HG02938 (cell line): ENCODE data around the gene ALS2CL.

Source experiments
- ATAC-seq: cut with Tn5 transposase; IDR thresholded peaks from one replicate; pipeline ENCODE4 v1.9.1; 2021; ENCODE audit warnings: mild to moderate bottlenecking, moderate library complexity; ENCODE audit not compliant: unreplicated experiment

The ALS2CL gene

DNA sequence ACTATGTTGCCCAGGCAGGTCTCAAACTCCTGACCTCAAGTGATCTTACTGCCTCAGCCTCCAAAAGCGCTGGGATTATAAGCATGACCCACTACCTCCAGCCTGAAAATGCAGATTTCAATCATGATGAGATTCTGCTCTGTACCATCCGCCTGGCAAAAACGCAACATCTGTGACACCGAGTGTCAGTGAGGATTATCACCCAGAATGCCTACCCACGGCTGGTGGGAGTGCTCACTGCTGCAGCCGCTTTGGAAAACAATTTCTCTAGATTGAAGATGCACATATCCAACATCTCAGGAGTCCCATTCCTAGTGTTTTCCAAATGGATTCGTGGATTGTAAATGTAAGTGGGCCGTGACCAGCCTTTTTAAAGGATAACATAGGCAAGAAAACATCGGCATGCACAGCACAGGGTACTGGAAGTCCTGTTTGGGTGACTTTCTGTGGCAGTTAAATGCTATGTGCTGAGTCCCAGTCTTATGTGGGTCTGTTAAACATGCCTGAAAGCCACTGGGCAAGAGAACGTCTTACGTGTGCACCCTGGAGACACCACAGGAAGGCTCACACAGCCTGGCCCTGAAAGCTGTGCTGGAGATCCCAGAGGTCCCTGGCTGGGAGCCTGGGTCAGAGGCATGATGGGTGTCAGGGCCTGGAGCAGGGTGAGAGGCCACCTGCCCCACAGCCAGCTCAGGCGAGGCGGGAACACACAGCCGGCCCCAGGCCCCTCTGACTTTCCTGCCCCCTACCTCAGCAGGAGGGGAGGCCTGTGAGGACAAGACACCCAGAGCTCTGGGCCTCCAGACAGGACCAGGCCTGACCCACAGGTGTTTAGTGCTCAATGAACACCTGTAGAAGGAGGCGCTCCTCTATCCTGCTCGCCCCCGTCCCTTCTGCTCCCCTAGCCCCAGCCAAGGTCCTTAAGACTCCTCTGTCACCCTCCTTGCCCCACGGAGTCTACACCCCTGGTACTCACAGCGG is 23.3 kb upstream of the ALS2CL start:
- no peak for ATAC-seq

DNA sequence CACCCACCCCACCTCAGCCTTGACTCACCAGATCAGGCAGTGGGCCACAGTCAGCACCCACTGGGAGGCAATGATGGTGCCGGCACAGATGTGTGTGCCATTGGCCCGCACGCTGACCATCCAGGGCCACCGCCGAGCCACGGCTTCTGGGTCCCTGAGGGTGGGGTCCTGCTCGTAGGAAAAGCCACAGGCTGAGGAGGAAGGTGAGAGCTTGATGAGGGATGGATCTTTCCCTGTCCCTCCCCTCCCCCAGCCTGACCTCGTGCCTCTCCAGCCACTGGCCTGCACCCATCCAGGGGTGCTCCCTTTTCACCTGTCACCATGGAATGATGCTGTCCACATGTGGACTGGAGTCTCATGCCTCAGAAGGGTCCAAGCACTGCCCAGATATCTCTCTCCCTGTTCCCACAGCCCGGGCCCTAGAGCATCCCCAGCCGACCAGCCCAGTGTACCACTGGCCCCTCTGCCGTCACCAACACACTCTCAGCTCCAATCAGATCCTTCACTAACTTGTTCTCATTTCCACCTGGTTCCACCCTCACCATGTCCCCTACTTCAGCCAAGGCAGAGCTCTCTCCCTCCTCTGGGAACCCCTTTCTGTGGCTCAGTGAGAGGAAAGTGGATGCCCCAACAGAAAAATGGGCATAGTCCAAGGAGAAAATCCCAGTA is 22.2 kb upstream of the ALS2CL start:
- no peak for ATAC-seq

DNA sequence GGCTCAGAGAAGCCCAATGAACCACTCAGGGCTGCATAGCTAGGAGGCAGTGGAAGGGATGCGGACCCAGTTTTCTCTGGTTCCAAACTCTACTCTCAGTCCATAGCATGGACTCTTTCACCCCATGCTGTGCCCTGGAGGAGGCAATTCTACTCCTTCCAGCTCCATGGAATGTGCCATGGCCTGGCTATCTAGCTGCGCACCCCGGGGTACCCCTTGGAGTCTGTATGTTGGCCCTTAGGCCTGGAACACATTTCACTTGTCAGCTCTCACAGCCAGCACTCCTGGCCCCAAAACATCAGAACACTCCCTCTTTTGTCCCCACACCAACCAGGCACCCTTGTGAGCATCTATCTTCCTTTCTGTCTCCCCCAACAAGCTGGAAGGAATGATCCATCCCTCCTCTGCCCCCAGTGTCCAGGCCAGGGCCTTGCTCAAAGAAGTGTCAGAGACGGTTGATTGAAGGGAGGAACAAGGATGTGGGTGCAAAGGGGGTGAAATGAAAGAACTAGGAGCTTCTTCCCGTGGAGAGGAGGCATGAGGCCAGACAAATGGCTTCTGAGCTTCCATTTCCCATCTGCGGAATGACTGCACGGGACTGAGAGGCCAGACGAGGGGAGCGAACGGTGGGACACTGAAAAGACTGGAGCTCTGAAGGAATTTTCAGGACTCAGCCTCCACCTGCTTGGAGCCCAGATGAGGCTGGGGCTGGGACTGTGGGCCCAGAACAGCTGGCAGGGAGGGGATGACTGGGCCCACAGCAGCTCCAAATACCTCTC is 21.4 kb upstream of the ALS2CL start:
- ATAC-seq = no peak

DNA sequence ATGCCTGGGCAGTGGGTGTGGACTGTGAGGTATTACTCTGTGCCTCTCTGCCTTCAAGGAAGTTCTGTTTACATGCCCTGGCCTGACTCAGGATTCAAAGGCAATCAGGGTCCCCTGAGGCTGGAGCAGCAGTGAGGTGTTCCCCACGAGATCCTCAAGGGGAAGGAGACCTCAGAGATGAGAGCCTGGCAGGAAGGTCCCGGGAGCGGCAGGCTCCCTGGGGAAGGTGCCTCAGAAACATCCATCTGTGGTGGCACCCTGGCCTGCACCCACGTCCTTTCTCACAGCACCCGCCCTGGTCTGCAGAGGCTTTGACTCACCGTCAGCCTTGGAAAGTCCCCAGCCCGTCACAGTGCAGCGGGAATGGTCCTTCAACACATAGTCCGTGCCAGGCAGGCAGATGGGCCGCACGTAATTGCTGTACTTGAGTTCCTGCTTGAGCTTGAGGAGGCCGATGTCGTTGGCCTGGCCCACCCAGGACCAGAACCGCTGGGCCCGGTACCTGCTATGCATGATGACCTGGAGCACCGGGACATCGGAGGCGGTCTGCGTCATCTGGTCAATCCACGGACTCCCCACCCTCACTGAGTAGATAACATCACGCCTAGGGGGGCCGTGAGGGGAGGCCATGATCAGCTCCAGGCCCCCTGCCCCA is 20.5 kb upstream of the ALS2CL start:
- no peak for ATAC-seq

DNA sequence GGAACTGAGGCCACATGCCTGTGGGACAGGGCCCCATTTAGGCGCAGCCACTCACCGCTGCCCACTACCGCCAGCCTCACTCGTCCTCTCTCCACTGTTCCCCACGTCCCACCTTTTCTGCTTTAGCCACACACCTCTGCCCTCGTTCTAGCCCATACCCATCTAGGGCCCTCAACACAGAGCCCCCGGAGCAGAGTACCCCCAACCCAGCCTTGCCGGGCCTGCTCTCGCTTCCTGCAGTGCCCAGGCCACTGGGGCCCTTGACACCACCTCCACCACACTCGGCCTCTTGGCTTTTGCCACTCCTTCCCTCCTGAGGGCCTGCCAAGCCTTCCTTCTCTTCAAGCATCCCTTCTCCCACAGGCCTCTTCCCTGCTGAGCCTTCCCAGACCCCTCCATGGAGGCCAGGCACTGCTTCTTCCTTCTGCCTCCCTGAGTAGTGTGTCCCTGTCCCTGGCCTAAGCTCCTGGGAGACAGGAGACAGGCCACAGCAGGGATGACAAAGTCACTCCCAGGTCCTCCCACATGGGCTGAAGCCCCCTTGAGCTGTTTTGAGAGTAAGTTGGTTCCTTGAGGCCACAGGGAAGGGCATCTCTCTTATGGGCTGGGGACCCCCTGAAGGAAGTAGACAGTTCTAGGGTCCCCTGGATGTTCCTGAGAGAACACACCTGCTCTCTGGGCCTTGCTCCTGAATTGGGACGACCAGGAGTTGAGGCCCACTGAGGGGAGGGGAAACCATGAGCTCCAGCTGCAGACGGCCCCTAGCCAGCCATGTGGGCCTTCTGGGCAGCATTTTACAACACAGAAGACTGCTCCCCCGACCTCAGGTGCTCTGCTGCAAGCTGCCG is 19.8 kb upstream of the ALS2CL start:
- no peak for ATAC-seq

DNA sequence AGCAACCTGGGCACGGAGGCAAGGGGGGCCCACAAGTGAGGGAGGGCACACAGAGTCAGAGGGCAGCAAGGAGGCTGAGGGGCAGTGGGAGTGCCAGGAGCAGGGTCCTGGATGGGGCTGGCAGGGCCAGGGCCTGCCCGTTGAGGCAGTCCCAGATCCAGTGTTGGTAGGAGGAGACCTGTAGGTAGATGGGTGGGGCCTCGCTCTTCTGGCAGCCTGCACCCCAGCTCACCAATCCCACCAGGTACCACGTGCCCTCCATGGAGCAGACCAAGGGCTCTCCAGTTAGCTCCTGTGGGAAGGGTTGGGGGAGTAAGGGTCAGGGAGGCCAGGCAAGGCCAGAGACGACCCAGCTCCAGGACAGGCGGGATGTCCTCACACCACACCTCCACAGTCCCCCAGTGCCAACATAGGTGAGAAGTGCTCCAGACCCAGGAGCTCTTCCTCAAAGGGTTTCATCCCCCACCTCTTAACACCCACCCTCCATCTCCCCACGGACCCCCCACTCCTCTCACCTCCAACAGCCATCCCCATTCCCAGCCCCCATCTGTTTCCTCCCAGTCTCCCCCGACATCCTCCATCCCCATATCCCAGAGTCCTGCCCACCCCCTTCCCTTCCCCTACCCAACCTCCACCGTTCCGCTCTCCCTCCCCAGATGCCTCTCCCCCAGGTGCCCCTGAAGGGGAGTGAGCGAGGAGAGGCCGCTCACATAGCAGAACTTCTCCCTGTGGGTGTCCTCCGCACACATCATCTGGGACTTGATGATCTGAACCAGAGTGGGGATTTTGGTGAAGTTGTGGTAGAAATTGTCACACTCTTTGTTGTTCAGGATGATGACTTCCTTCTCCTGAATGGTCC is 18.9 kb upstream of the ALS2CL start:
- ATAC-seq = no peak

DNA sequence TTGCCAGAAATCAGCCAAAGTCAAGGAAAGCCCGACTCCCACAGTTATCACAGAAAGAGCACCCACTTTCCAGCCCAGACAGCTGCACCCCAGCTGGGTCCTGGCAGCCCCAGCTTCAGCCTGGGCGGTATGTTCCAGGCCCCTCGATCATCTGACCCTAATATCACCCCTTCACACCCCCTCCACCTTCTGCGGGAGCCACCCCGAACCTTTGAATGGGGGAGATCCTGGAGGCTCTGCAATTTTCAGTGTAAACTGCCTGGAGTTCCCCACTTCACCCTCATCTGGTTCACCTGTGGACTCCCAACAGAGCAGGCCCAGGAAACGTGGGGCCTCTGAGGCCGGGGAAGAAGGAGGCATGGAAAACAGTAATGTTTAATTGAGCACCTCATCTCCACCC is 18.3 kb upstream of the ALS2CL start:
- ATAC-seq = no peak

DNA sequence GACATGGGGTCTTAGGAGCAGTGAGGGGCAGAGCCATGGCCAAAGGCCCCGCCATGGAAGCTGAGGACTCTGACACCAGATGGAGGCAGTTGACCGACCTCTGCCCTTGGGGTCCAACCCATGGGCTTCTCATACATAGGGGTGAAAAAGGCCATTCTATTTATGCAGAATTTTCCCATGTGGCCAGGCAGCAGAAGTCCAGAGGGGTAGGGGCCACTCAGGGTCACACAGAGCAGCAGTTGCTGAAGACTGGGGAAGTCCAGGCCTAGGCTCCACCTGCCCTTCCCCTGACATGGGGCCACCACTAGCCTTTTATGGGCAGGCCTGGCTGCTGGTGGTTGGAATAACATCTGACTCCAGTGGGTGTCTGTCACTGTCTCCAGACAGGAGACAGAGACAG is 17.8 kb upstream of the ALS2CL start:
- ATAC-seq = no peak

DNA sequence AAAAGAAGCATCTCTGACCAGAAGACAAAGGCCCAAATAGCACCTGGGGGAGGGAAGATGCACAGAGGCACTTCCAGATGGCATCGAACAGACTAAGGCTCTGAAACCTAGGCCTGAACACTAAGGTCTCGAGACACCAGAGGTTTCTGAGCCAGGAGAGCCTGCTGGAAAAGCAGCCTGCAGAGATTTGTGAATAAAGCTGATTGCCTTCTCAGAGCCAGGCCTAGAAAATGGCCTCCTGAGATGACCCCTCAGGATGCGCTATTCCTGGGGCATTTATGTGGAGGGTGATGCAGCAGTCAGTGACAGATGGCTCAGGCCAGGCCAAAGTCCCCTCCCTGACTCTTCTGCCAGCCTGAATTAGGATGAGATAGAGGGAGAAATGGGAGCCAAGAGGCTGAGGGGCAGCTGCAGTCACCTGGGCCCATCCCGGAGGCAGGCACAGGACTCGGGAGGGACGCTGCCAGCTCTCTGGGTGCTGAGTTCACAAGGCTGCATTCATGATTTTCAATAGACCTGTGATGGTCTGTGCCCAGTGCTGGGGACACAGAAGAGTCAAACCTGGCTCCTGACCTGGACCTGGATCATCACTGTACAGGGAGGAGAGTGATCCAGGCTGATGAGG is 17.3 kb upstream of the ALS2CL start:
- no peak for ATAC-seq

DNA sequence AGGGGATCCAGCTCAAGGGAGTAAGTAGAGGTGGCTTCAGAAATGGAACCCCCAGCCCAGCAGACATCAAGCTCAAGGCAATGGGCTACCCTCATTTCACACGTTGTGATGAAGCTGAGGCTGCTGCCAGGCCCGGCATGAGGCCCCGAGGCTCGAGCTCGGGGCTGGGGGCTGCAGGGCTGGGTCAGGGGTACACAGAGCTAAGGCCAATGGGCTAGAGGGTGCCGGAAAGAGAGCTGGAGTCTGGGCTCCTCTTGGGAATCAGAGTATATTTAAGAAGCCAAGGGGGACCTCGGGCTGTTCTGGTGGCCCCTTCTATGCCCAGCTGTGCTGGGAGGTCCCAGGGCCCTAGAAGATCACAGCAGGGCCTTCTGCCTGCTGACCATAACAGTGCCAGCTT is 16.8 kb upstream of the ALS2CL start:
- ATAC-seq = no peak

DNA sequence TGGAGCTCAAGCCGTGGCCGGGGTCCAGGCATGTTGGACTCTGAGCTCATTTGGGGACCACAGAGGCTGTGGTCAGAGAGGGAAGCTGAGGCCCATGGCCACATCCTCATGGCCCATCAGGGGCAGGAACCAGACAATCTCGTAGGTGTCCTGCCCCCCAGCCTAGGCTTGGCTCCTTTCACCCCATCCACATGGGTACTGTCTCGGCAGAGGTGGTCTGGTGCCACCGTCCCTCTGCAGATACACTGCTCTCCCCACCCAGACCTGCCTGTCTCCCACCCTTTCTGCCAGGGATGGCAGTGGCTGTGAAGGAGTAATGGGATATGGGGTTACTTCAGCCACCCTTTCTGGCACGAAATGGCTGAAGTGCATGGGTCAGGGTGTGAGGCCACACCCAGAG is 16.2 kb upstream of the ALS2CL start:
- no peak for ATAC-seq

DNA sequence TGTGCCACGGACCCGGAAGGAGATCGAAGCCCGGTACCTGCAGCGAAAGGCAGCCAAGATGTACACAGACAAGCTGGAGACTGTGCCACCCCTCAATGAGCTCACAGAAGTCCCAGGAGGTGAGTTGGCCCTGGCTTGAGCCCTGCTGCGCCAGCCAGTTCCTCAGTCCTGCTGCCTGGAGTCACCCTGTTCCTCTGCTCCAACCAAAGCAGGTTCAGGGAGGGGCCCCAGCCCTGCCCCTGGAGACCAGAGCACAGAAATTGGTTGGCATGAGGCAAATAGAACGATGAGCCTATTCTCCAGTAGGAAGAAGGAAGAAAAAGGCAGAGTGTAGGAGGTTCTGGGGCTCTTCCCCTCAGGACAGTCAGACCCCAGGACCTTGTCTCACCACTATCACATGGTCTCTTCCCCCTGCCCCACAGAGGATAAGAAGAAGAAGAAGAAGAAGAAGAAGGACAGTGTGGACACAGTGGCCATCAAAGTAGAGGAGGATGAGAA is 15.7 kb upstream of the ALS2CL start:
- ATAC-seq = no peak

DNA sequence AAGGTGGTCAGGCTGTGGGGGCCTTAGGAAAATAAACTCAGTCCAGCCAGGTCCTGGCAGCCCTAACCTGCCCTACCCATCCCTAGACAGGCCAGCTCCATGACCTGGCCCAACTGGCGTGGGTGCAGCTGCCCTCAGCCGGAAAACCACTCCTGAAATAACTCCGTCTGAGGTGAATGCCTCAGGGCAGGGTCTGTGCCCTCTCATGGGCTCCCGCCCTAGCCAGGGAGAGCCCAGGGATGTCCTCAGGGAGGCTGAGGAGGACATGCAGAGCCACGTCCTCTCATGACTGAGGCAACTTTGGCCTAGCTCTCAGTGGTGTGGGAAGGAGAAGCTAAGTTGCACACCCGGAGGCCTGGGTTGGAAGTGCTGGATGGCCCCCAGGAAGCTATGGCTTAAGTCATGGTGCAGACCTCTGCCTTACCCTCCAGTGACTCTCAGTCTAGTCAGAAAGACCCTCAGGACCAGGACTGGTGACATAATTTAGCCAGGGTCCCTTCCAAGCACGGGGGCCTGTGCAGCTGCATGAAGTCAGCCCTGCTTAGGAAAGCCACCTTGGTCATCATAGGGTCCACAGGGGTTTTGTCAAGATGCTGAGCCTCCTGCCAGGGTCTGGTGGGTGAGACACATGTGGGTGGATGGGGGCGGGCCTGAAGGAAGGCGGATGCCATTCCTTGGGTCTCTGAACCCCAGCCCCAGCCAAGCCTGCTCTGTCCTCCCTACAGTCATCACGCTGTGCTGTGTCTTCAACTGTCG is 15.1 kb upstream of the ALS2CL start:
- no peak for ATAC-seq

DNA sequence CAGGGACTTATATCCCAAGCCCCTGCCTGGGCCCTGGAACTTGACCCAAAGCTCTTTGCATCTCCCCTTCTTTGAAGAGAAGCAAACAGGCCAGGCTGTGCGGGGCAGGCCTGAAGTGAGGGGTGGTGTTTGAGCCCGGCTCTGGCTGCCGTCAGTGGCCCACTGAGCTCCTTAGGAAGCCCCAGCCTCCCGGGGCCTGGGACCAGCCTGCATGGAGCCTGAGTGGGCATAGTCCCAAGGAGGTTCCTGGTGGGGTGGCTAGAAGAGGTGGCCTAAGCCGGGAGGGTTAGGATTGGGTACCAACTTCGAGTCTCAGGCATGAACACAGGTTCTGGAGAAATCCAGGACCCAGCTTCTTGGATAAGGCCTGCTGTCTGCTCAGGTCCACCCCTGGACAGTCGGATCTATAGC is 14.1 kb upstream of the ALS2CL start:
- no peak for ATAC-seq

DNA sequence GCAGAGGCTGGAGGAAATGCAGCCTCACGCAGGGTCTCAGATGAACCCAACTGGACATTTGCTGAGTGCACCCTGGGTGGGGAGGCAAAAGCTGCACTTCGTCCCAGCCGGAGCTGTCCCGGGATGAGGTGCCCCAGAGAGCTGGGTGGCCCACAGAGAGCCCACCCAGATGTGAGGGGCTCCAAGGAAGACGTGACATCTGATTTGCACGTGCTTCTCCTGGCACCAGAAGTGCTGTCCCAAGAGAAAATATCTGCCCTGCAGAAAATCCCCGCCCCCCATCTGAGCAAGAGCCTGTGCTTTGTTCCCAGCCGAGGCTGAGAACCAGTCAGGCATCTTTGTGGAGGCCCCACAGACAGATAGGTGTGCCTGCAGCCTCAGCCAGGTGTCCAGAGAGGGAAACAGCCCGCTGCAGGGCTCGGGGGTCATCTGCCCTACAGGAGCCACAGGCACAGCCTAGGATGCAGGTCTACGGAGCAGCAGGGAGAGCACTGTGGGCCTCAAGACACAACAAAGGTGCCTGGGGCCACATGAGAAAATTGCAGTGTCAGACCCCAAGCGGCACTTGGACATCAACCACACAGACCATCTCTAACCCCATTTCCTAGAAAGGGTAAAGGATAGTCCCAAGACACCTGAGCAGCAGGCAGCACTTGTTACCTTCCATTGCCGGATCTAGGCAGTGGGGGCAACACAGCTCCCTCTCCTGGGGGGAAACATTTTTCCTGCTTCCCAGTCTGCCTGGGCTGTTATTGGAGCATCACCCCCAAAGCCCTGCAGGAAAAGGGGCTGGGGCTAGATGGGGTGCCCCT is 13.5 kb upstream of the ALS2CL start:
- no peak for ATAC-seq

DNA sequence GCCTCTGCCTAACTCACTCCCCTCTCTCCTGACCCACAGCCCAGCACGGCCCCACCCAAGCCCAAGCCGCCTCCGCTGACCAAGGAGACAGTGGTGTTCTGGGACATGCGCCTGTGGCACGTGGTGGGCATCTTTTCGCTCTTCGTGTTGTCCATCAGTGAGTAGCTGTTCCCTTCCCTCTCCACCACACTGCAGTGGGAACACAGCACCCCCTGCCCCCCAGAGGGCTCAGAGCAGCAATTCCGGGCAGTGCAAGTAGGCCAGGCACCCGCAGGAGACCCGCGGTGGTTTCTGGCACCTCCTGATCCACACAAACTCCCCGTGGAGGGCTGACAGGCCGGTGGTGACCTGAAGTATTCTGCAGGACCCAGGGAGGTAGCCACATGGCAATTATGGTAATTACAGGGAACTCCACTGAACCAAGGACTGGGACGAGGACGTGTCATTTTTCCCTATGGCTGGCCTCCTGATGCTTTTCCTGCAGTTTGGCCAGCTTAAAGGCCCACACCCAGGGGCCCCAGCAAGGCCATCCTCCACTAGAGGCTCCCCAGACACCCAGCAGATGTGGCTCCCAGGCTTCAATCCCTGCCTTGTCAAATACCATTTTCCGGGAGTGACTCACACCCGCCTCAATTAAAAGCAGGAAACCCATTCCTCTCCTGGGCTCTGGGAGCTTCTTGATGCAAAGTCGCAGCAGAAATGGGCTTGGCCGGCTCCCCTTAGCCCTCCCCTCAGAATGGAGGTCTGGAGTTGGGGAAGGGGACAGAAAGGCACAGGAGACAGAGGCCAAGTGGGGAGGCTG is 12.5 kb upstream of the ALS2CL start:
- ATAC-seq = no peak
